ENCODE measurements around the gene TEKTIP1. TPM values are rescaled to one million over a fixed set of nuclear protein-coding genes. Genes with fewer than 3 reads are reported as not detected.

TEKTIP1 gene
- total and polyA plus RNA-seq, 2 experiments from 2014 or later, result 5.4 to 5.9 TPM

DNA sequence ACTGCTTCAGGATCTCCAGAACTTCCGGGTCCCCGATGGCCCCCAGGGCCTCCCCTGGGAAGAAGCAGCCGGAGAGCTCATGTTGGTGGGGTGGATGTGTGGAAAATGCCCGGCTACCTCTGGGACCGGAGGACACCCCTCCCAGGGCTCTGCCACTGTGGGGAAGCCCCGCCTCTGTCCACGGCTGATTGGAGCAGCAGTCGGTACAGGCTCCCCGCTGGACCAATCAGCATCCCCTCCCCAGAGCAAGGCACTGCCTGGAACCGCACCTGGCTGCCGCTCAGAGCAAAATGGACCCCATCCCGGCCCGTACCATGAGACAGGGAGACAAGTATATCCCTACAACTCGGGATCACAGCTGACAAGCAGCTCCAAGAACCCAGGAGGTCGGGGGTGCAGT, 44.9 kb upstream of the TEKTIP1 start:
- Histone ChIP-seq H3K4me1 (ENCODE audit: low read depth) (no peaks in the 10 kb centered on the region), H3K9me3 (ENCODE audit: low read depth) (no peaks in the 10 kb centered on the region), H3K4me3 (no peak overlapping the region), H3K27ac (no peak overlapping the region), H3K27me3 (no peaks in the 10 kb centered on the region), H3K36me3 (peaks cover 8% of the 10 kb centered on the region)
- TF ChIP-seq, protein P1, sequence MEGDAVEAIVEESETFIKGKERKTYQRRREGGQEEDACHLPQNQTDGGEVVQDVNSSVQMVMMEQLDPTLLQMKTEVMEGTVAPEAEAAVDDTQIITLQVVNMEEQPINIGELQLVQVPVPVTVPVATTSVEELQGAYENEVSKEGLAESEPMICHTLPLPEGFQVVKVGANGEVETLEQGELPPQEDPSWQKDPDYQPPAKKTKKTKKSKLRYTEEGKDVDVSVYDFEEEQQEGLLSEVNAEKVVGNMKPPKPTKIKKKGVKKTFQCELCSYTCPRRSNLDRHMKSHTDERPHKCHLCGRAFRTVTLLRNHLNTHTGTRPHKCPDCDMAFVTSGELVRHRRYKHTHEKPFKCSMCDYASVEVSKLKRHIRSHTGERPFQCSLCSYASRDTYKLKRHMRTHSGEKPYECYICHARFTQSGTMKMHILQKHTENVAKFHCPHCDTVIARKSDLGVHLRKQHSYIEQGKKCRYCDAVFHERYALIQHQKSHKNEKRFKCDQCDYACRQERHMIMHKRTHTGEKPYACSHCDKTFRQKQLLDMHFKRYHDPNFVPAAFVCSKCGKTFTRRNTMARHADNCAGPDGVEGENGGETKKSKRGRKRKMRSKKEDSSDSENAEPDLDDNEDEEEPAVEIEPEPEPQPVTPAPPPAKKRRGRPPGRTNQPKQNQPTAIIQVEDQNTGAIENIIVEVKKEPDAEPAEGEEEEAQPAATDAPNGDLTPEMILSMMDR (IDR thresholded peaks at IDR 0.05; ENCODE audit: low read depth, low read length), result no peak
- peak in 1 of 2 donors; percentile 18 for DNase-seq (ENCODE audit: low read depth in 1 of 2, low spot score in 1 of 2)

DNA sequence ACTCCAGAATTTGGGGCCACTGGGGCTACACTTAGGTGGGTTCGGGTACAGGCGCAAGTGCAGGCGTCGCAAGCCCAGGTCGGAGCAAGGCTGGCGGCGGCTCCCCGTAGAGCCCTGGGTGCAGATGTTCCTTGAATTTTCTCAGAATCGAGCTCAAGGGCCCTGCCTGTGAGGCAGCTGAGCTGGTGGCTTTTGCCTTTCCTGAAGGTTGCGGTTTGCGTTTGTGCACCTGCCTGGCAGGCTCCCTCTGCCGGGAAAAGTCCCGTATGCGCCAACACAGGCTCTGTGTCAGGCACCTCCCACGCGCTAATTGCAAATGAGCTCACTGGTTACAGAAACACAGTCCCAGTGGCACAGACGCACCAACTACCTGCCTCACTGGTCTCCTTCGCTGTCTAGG, 44.4 kb upstream of the TEKTIP1 start:
- Histone ChIP-seq H3K27me3 (no peaks in the 10 kb centered on the region), H3K4me1 (ENCODE audit: low read depth) (peaks cover 2% of the 10 kb centered on the region), H3K4me3 (no peak overlapping the region), H3K27ac (no peak overlapping the region), H3K9me3 (ENCODE audit: low read depth) (no peaks in the 10 kb centered on the region), H3K36me3 (peaks cover 8% of the 10 kb centered on the region)
- no peak for DNase-seq (ENCODE audit: low read depth in 1 of 2, low spot score in 1 of 2)
- TF ChIP-seq, protein P1 (IDR thresholded peaks at IDR 0.05; ENCODE audit: low read depth, low read length), result no peak

DNA sequence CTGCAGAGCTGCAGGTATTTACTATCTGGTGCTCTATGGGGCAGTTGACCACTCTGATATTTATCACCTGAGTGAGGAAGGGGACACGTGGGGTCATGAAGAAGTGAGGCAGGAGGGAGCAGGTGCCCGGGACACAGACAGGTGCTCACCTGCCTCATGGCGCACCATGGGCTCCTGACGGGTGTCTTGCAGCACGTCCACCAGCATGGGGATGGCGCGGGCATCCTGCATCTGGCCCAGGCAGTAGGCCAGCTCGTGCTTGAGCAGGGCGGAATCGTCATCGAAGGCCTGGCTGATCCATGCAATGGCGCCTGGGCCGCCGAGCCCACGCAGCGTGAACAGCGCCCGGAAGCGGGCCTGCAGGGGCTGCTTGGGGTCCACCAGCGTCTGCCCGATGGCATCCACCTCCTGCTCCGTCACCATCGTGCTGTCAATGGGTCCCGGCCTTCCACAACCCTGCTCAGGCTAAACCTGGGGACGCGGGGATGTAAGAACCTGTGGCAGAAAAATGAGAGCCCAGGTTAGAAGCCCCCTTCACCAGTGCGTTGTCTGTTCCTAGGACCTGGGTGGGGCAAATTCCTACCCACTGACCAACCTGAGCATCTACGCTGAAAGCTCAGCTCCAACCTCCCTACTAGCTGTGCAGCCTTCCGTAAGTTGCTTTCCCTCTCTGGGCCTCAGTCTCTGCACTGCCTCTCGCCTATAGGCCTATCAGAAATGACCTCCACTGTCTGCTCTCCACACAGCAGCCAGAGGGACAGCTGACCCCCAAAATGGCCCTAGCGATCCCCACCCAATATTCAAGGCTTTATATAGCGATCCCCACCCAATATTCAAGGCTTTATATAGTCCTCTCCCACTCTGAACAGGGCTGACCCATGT, 42.3 kb upstream of the TEKTIP1 start:
- H3K9me3 ChIP-seq (ENCODE audit: low read depth), result no peaks in the 10 kb centered on the region
- H3K27me3 ChIP-seq, result no peaks in the 10 kb centered on the region
- H3K27ac ChIP-seq, result no peak overlapping the region
- no peak for DNase-seq (ENCODE audit: low read depth in 1 of 2, low spot score in 1 of 2)
- peaks cover 8% of the 10 kb centered on the region for H3K36me3 ChIP-seq
- TF ChIP-seq, protein P1 (IDR thresholded peaks at IDR 0.05; ENCODE audit: low read depth, low read length), result no peak
- H3K4me1 ChIP-seq (ENCODE audit: low read depth), result peaks cover 4% of the 10 kb centered on the region
- no peak overlapping the region for H3K4me3 ChIP-seq

DNA sequence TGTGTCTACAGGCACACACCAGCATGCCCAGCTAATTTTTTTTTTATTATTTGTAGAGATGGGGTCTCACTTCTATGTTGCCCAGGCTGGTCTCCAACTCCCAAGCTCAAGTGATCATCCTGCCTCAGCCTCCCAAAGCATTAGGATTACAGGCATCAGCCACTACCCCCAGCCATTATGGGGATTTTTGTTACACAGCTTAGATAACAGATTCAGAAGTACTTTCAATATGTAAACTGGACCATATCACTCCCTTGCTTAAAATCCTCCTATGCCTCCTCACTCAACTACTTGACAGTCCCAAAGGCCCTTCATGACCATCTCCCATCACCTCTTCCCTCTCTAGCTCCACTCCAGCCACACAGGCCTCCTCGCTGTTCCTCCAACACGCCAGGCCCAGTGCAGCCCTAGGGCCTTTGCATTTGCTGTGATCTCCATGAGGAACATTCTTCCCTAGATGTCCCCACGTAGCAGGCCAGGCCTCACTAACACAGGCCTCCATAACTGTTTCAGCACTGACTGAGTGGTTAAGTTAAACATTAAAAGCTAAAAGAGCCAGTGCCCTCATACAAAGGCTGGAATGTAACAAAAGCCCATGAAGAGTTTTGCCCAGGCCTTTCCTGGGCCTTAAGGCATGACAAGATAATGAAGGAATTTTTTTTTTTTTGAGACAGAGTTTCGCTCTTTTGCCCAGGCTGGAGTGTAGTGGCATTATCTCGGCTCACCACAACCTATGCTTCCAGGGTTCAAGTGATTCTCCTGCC, 41.0 kb upstream of the TEKTIP1 start:
- Histone ChIP-seq H3K27ac (no peak overlapping the region), H3K4me3 (no peak overlapping the region), H3K27me3 (no peaks in the 10 kb centered on the region), H3K4me1 (ENCODE audit: low read depth) (peaks cover 4% of the 10 kb centered on the region), H3K9me3 (ENCODE audit: low read depth) (no peaks in the 10 kb centered on the region), H3K36me3 (peaks cover 8% of the 10 kb centered on the region)
- DNase-seq (ENCODE audit: low read depth in 1 of 2, low spot score in 1 of 2), result no peak
- TF ChIP-seq, protein P1 (IDR thresholded peaks at IDR 0.05; ENCODE audit: low read depth, low read length), result no peak

DNA sequence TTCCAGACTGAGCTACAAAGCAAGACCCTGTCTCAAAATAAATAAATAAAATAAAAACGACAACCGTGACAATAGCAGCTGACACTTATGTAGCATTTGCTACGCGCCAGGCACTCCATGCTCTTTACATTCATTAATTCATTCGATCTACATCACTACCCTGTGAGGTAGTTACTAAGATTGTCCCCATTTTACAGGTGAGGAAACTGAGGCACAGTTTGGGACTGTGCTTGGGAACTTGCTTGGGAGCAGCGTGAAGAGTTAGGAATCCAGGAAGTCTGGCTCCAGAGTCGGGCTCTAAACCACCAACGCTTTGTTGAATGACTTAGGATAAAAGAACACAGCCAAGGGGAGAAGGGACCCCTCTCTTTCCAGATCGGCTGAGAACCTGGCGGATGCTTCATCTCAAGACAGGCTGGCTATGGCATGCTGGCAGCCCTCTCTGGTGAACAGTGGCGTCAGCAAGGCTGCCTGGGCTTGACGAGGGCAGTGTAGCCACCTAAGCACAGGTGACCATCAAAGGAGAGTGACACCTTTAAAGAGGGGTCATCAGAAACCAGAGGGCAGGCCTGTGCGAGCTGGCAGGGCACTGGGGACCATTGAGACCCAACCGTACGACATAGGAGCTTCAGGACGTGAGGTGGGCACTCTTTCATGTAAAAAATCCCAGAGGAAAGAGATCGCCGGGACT, 39.1 kb upstream of the TEKTIP1 start:
- peaks cover 5% of the 10 kb centered on the region for H3K36me3 ChIP-seq

More for the DNA sequence above, 39.1 kb upstream of the TEKTIP1 start:
- Histone ChIP-seq H3K27me3 (no peaks in the 10 kb centered on the region), H3K9me3 (ENCODE audit: low read depth) (no peaks in the 10 kb centered on the region), H3K27ac (peak overlapping the region; percentile 96), H3K4me3 (peak overlapping the region; percentile 83), H3K4me1 (ENCODE audit: low read depth) (peaks cover 4% of the 10 kb centered on the region)
- TF ChIP-seq, protein P1 (IDR thresholded peaks at IDR 0.05; ENCODE audit: low read depth, low read length), result no peak
- no peak for DNase-seq (ENCODE audit: low read depth in 1 of 2, low spot score in 1 of 2)

Measured in cardiac muscle cell (in vitro differentiated cells and primary cell).